Activated T-cell treated with anti-CD3 and anti-CD28 coated beads, Interleukin-2, amount 50 U/mL, for 72 hours (primary cell): ENCODE data around the gene MUC5B. TPM values are rescaled to one million over a fixed set of nuclear protein-coding genes. Genes with fewer than 3 reads are reported as not detected.
"Not testable (repeated sequence)": the region's sequence is repeated elsewhere in the genome, so short reads cannot be mapped to it uniquely, and the experiment has no call there.

Experiments
- ATAC-seq, 2 donors: fragments of 150-1000 bp; cut with Tn5 transposase; replicated peaks in 1 of 2; 2 replicates each; pipeline ENCODE4 v1.10.0; 2021; ENCODE audit warnings: moderate library complexity in 2 of 2, mild to moderate bottlenecking in 1 of 2
- DNase-seq, 2 donors: peaks; one replicate each; pipeline ENCODE4 v3.0.0; 2021 to 2022; ENCODE audit warnings: mixed read lengths in 1 of 2
- H3K27ac Mint-ChIP-seq: one replicate; pipeline ENCODE4 v1.8.0; 2022; ENCODE audit warnings: mild to moderate bottlenecking, moderate library complexity, mixed read lengths
- H3K27me3 Mint-ChIP-seq: one replicate; pipeline ENCODE4 v1.8.0; 2022; ENCODE audit warnings: low read depth, mixed read lengths
- H3K36me3 Mint-ChIP-seq, 2 donors: one replicate each; pipeline ENCODE4 v1.8.0; 2022; ENCODE audit warnings: mixed read lengths in 2 of 2, mild to moderate bottlenecking in 1 of 2; ENCODE audit not compliant: insufficient read depth in 2 of 2
- H3K4me1 Mint-ChIP-seq: one replicate; pipeline ENCODE4 v1.8.0; 2022; ENCODE audit warnings: low read depth, mixed read lengths
- H3K4me3 Mint-ChIP-seq, 2 donors: one replicate each; pipeline ENCODE4 v1.8.0; 2022; ENCODE audit warnings: mild to moderate bottlenecking in 2 of 2, mixed read lengths in 2 of 2, moderate library complexity in 2 of 2
- H3K9me3 Mint-ChIP-seq, 2 donors: one replicate each; pipeline ENCODE4 v1.8.0; 2022; ENCODE audit warnings: mixed read lengths in 2 of 2
- total RNA-seq, 2 donors: library from RNA; stranded (reverse); gene quantifications; one replicate each; pipeline ENCODE4 v1.2.3, GENCODE V29; 2022

Gene MUC5B
- total RNA-seq, 2 donors from 2014 or later, result not detected

- H3K27ac Mint-ChIP-seq, result no peak overlapping the region
- peak overlapping the region in 1 of 2 donors; percentile 50 for H3K4me3 Mint-ChIP-seq
- H3K27me3 Mint-ChIP-seq, result no peaks in the 10 kb centered on the region
- H3K36me3 Mint-ChIP-seq, result peaks cover 8 to 12% of the 10 kb centered on the region in 2 donors
- peaks cover 6 to 7% of the 10 kb centered on the region in 2 donors for H3K9me3 Mint-ChIP-seq
- no peak for ATAC-seq
- DNase-seq, result no peak
- peaks cover 7% of the 10 kb centered on the region for H3K4me1 Mint-ChIP-seq
Observed at GRCh38 chr11:1260620-1261019, 37.8 kb downstream of the MUC5B start.

- Mint-ChIP-seq H3K27me3 (no peaks in the 10 kb centered on the region), H3K27ac (no peak overlapping the region), H3K9me3 (peaks cover 7% of the 10 kb centered on the region in 2 donors), H3K36me3 (peaks cover 8 to 13% of the 10 kb centered on the region in 2 donors), H3K4me3 (peak overlapping the region; percentile 78 to 94), H3K4me1 (peaks cover 7% of the 10 kb centered on the region)
- DNase-seq (no peak), ATAC-seq (no peak)
Observed at GRCh38 chr11:1261241-1262071, 38.6 kb downstream of the MUC5B start.

- no peaks in the 10 kb centered on the region for H3K27me3 Mint-ChIP-seq
- H3K9me3 Mint-ChIP-seq, result peaks cover 10 to 11% of the 10 kb centered on the region in 2 donors
- H3K36me3 Mint-ChIP-seq, result peaks cover 11 to 18% of the 10 kb centered on the region in 2 donors
- H3K27ac Mint-ChIP-seq, result peak overlapping the region; percentile 27
- H3K4me3 Mint-ChIP-seq, result peak overlapping the region; percentile 78 to 94
- DNase-seq (peak; percentile 89 to 90), ATAC-seq (peak; percentile 91 to 92)
- peaks cover 7% of the 10 kb centered on the region for H3K4me1 Mint-ChIP-seq
Observed at GRCh38 chr11:1262172-1263006, 39.5 kb downstream of the MUC5B start.

DNA sequence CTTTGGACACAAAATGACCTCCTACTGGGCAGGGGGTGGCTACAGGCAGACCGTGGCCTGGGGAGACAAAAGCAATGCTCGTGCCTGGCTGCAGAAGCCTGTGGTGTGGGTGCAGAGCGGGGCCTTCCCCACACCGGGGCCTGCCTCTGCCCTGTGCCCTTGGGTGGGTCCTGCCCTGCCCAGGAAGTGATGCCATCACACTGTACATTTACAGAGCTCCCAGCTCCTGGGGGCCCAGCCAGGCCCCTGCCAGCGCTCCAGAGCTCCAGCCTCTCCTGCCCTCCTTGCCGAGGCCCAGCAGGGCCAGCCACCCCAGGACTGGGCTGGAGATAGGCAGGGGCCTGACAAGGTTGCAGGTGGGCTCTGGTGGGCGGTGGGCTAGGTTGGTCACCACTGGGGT is 40.1 kb downstream of the MUC5B start:
- peaks cover 10 to 11% of the 10 kb centered on the region in 2 donors for H3K9me3 Mint-ChIP-seq
- peaks cover 11 to 18% of the 10 kb centered on the region in 2 donors for H3K36me3 Mint-ChIP-seq
- H3K4me1 Mint-ChIP-seq, result peaks cover 7% of the 10 kb centered on the region
- peak overlapping the region; percentile 78 to 94 for H3K4me3 Mint-ChIP-seq
- peak overlapping the region; percentile 27 for H3K27ac Mint-ChIP-seq
- DNase-seq, result peak; percentile 17 to 32
- ATAC-seq, result peak; percentile 52
- no peaks in the 10 kb centered on the region for H3K27me3 Mint-ChIP-seq

DNA sequence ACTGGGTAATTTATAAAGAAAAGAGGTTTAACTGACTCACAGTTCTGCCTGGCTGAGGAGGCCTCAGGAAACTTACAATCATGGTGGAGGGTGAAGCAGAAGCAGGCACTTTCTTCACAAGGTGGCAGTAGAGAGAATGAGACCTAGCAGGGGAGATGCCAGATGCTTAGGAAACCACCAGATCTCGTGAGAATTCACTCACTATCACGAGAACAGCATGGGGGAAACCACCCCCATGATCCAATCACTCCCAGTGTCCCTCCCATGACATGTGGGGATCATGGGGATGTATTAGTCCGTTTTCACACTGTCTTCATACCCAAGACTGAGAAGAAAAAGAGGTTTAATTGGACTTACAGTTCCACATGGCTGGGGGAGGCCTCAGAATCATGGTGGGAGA is 41.6 kb downstream of the MUC5B start:
- DNase-seq (peak; percentile 45 to 53), ATAC-seq (peak; percentile 21 to 32)
- Mint-ChIP-seq H3K36me3 (peaks cover 11 to 18% of the 10 kb centered on the region in 2 donors), H3K9me3 (peaks cover 10 to 11% of the 10 kb centered on the region in 2 donors), H3K27ac (peak overlapping the region; percentile 1), H3K4me3 (peak overlapping the region; percentile 9 to 12)
- H3K27me3 Mint-ChIP-seq, H3K4me1 Mint-ChIP-seq: not testable (repeated sequence)

DNA sequence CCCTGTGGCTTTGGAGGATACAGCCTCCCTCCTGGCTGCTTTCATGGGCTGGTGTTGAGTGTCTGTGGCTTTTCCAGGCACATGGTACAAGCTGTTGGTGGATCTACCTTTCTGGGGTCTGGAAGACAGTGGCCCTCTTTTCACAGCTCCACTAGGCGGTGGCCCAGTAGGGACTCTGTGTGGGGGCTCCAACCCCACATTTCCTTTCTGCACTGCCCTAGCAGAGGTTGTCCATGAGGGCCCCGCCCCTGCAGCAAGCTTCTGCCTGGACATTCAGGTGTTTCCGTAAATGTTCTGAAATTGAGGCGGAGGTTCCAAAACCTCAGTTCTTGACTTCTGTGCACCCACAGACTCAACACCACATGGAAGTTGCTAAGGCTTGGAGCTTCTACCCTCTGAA is 42.6 kb downstream of the MUC5B start:
- H3K27ac Mint-ChIP-seq, H3K4me3 Mint-ChIP-seq: not testable (repeated sequence)
- H3K9me3 Mint-ChIP-seq, result peaks cover 10 to 11% of the 10 kb centered on the region in 2 donors

GRCh38 chr11:1266976-1267375 is 44.1 kb downstream of the MUC5B start:
- peaks cover 10 to 11% of the 10 kb centered on the region in 2 donors for H3K9me3 Mint-ChIP-seq
- not testable (repeated sequence) for DNase-seq, H3K27ac Mint-ChIP-seq, ATAC-seq, H3K4me3 Mint-ChIP-seq, H3K27me3 Mint-ChIP-seq, H3K4me1 Mint-ChIP-seq
- peaks cover 11 to 18% of the 10 kb centered on the region in 2 donors for H3K36me3 Mint-ChIP-seq

More for the DNA sequence above, 42.6 kb downstream of the MUC5B start:
- DNase-seq, H3K27me3 Mint-ChIP-seq, H3K4me1 Mint-ChIP-seq, ATAC-seq: not testable (repeated sequence)
- H3K36me3 Mint-ChIP-seq, result peaks cover 11 to 18% of the 10 kb centered on the region in 2 donors

DNA sequence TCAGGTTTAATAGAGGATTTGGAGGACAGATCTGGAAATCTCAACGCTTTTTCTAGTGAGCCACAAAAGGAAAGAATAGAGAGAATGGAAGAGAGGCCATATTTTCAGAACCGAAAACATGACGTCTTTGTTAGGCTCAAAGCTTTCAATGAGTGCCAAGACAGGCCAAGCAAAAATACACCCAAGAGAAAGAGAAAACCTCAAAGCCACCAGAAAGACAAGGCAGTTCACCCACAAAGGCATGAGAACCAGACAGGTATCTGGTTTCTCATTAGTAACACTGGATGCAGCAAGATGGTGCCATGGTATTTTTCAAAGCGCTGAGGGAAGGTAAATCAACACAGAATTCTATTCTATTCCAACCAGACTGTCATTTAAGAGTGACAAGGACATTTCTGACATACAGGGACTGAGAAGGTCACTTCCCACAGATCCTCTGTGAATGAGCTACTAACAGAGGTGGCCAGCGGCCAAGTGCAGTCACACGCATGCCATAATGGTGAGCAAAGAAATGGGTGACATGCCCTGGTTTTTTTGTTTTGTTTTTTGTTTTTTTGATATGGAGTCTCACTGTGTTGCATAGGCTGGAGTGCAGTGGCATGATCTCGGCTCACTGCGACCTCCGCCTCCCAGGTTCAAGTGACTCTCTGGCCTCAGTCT is 44.7 kb downstream of the MUC5B start:
- DNase-seq (no peak), ATAC-seq (no peak)
- H3K4me1 Mint-ChIP-seq, result peaks cover 7% of the 10 kb centered on the region
- no peaks in the 10 kb centered on the region for H3K27me3 Mint-ChIP-seq
- H3K4me3 Mint-ChIP-seq, result no peak overlapping the region
- peaks cover 11 to 18% of the 10 kb centered on the region in 2 donors for H3K36me3 Mint-ChIP-seq
- H3K27ac Mint-ChIP-seq, result no peak overlapping the region
- H3K9me3 Mint-ChIP-seq, result peaks cover 10 to 11% of the 10 kb centered on the region in 2 donors

DNA sequence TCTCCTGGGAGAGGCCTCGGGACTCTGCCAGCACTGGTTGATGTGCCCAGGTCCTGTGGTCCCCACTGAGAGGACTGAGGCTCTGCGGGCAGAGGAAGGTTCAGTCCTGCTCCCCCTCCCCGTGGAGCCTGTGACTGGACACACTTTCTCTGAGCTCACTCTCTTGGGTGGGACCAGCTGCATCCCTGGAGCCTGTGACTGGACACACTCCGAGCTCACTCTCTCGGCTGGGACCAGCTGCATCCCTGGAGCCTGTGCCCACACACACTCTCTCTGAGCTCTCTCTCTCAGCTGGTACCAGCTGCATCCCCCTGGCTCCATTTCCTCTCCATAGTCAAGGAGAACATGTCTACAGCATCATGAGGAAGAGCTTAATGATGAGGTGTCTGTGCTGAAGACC is 47.1 kb downstream of the MUC5B start:
- H3K4me3 Mint-ChIP-seq, result no peak overlapping the region
- no peak for ATAC-seq
- no peak for DNase-seq
- no peak overlapping the region for H3K27ac Mint-ChIP-seq
- peaks cover 4 to 6% of the 10 kb centered on the region in 2 donors for H3K9me3 Mint-ChIP-seq
- no peaks in the 10 kb centered on the region for H3K27me3 Mint-ChIP-seq
- H3K4me1 Mint-ChIP-seq, result no peaks in the 10 kb centered on the region
- peaks cover 4 to 11% of the 10 kb centered on the region in 2 donors for H3K36me3 Mint-ChIP-seq

DNA sequence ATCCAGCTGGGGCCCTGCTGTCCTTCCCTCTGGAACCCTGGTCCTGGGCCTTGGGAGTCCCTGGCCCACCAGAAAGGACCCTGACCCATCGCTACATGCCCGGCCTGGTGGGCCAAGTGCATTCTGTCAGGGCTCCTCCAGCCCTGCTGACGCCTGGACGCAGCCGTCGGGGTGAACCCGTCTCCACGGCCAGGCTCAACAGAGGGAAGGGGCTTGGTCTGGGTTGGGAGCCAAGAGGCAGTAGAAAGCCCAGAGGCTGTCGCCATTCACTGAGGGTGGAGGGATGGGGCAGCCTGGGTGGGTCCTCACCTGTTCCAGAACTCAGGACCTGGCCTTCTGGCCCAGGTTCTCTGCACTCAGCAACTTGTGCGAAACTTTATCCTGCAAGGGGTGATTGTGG is 47.6 kb downstream of the MUC5B start:
- H3K36me3 Mint-ChIP-seq, result peaks cover 3 to 7% of the 10 kb centered on the region in 2 donors
- DNase-seq (no peak), ATAC-seq (no peak)
- no peak overlapping the region for H3K4me3 Mint-ChIP-seq
- no peak overlapping the region for H3K27ac Mint-ChIP-seq
- H3K27me3 Mint-ChIP-seq, result no peaks in the 10 kb centered on the region
- peaks cover 3 to 5% of the 10 kb centered on the region in 2 donors for H3K9me3 Mint-ChIP-seq
- no peaks in the 10 kb centered on the region for H3K4me1 Mint-ChIP-seq

DNA sequence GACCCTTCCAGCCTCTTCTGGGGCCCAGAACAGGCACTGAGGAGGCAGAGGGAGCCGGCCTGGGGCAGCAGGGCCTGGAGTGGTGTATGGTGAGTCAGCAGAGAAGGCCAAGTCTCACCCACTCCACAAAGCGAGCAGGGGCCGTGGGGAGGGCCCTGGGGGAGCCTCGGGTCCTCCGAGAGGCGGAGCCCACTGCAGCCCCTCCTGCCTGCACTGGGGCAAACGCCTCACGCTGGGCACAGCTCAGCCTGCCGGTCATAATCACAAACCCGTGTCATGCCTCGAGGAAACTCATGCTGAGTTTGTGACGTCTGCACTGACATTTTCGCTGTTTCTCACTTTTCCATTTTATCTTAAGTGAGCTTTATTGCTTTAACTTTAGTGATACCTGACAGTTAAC is 48.1 kb downstream of the MUC5B start:
- DNase-seq (no peak), ATAC-seq (no peak)
- peaks cover 3 to 5% of the 10 kb centered on the region in 2 donors for H3K9me3 Mint-ChIP-seq
- no peak overlapping the region for H3K27ac Mint-ChIP-seq
- no peaks in the 10 kb centered on the region for H3K4me1 Mint-ChIP-seq
- peaks cover 3 to 6% of the 10 kb centered on the region in 2 donors for H3K36me3 Mint-ChIP-seq
- H3K4me3 Mint-ChIP-seq, result no peak overlapping the region
- H3K27me3 Mint-ChIP-seq, result no peaks in the 10 kb centered on the region

DNA sequence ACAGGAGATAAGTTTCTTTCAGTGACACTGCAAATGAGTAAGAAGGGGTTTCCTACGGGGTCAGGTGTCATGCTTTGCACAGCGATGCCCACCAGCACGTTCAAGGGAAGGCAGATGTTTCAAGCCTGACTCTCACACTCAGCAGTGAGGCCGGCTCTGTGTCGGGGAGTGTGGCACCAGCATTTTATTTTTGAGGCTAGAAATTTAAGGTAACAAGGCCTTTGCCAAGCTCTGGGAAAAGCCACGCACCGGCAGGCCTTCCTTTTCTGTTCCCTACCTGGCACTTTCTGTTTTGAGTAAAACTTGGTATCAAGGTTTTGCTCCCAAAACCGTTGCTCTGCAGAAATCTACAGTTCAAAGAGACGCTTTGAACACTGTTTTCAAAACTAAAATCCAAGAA is 48.5 kb downstream of the MUC5B start:
- Mint-ChIP-seq H3K27ac (no peak overlapping the region), H3K4me3 (no peak overlapping the region), H3K27me3 (no peaks in the 10 kb centered on the region), H3K36me3 (peaks cover 3 to 5% of the 10 kb centered on the region in 2 donors), H3K9me3 (peaks cover 3 to 5% of the 10 kb centered on the region in 2 donors), H3K4me1 (no peaks in the 10 kb centered on the region)
- no peak for ATAC-seq
- no peak for DNase-seq
